GM19467 (cell line): ENCODE results near the gene HOXA13.

Experiments
- ATAC-seq: cut with Tn5 transposase; IDR thresholded peaks from one replicate; pipeline ENCODE4 v1.9.1; 2021; ENCODE audit warnings: mild to moderate bottlenecking, moderate library complexity; ENCODE audit not compliant: unreplicated experiment

Gene HOXA13

DNA sequence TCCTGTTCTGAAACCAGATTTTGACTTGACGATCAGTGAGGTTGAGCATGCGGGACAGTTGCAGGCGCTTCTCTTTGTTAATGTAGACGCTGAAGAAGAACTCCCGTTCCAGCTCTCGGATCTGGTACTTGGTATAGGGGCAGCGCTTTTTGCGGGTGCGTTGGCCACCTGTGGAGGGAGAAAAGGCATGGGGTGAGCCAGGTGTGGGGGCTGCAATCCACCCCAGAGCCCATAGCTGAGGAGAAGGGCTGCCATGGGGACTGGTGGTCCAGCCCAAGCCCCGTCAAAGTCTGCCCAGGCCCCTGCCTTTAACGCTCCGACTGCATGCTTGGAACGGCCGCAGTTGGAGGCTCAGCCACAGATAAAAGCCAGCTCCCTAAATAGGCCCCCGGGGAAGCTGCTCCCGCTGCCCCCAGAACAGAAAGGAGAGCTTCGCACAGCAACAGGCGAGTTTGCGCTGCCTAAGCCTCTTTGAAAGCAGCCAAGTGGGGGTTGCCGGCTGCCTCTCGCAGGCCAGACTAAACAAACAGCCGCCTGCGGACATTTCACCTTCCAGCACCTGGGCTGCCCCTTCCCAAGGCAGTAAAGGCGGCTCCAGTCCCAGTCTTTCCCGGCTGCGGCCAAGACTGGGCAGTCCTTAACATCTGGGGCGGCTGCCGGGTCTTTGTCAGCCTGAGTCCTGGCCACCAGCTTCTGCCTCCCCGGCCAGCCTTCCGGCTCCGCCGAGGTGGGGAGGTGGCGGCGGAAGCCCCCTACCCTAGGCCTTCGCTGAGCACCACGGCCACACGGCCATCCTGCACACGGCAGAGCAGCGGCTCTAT, 16.8 kb downstream of the HOXA13 start:
- no peak for ATAC-seq

DNA sequence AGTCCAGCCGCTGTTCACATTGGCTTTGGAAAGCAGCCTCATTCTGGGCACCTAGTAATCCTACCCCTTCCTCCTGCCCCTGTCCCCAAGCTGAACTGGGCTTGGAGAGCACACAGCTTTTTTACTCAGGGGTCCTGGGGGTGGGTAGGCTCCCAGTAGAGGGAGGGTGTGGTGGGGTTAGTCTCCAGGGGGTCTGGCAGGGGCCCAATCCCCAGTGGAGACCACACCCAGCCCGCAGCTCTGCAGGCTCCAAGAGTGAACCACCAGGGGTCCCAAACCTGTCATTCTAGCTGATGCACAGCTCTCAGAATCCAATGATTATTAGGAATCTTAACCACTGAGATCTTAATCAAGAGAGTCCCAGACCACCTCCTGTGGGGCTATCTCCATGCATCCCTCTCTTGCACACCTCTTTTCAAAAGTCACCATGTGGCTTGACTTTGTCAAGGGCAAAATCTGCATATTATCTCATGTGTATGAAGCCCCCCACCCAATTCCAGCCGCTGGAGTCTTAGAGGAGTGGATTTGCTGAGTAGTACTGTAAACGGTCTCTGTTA, 17.5 kb downstream of the HOXA13 start:
- ATAC-seq, result no peak

DNA sequence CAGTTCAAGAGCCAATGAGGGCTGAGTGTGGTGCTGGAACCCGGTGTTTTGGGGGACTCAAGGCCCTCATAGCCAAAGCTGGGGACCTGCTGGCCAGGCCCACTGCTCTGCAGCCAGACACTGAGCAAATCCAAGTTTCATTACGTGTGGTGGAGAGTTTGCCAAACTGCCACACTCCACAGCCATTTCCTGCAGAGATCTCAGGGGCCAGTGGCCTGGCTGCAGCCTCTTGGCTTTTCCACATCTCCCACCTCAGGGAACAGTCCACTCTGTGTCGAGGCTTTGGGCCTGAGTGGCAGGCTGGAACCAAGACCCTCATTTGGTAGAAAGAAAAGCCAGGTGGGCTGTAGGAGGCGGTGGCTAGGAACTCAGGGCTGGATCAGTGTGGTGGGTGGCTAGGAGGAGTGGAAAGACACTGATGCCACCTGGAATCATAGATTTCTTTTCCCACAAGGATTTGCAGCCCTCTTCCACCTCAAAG, 18.1 kb downstream of the HOXA13 start:
- ATAC-seq, result no peak

DNA sequence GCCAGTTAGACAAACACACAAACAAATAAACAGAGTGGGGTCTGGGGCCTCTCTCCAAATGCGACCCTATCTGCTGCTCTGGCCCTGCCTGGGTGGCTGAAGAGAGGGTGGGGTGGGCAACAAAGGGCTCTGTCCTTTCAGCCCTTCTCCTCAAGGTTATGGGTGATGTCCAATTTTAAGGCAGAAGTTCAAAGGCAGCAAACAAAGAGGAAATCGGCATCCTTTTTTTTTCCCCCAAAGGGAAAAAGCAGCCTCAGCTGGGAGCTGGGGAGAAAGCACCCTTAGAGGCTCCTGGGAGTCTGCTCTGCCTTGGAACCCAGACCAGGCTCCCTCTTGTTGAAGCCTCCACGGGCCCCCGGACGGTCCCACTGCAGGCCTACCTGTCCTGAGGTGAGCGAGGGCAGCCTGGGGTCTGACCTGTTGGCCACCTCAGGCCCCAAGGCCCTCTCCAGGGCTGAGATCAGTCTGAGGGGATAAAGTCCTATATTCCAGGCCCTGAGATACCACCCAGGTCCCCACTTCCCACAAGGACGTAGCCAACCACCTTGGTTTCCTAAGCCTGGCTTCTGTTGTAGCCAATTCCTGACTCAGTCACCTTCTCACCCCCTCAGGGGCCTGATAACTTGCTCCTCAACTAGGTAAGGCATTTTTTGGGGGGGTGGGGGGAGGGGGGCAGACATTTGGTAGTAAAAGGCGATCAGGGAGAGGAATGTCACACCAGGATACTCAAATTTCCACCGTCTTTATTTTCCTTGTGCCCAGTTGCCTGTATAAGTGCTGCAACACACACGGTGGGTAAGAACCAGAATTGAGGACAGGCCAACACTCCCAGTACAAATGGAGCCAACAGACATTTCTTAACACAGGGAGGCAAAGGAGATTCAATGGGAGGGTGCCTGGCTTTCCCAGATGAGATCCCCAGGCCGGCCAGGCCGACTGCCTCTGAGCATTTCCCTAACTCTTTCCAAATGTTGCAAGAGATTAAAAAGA, 19.2 kb downstream of the HOXA13 start:
- ATAC-seq, result no peak

DNA sequence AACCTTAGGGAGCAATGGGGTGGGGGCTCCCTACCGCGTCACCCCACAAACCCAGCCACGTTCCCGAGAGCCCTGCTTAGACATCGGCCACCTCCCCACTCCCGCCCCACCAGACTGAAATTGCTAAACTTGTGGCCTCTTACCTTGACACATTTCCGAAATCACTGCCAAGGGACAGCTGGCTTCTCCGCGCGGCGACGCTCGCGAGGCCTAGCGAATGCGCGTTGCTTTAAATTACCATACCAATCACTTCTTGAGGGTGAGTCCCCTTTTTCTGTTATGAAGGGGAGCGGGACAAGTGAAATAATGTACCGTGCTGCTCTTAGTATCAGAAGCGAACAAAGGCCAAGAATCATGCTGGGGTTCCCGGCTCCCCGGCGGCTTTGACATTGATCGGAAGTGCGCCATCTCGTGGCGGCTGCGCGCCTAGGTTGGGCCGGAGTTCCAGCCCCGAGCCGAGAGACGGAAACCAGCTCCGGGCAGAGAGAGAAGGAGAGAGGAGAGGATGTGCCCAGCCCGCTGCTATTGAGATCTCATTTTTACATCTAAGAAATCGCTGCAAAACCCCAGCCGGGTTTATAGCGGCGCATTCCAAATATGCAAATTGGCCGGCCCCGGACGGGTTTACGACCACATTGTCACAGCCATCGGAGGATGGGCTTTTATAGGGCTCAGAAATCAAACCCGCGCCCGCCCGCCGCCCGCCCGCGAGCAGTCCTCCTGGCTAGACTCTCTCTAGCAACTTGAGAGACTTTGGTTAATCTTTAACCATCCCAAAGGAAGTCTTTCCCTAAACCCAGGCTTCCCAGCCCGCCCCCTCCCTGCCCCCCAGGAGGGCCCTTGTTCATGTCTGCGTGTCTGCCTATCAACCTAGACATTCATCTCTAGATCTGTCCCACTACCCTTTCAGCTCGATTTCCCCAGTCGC, 20.1 kb downstream of the HOXA13 start:
- ATAC-seq, result no peak

DNA sequence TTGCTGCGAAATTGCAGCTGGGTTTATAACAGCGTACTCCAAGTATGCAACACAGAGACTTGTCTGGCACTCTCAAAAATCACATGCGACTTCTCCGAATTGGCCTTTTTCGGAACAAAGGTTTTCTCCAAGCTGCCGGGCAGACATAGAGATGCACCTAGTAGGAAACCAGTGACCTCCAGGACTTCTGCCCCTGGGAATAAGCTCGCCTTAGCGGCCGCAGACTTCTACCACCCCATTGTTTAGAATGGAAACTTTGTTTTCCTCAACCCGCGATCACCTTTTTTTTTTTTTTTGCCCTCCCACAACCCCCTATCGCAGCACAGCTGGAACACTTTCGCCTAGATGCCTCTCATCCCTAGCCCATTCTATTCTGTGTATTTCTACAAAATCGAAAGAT, 20.9 kb downstream of the HOXA13 start:
- ATAC-seq, result no peak

DNA sequence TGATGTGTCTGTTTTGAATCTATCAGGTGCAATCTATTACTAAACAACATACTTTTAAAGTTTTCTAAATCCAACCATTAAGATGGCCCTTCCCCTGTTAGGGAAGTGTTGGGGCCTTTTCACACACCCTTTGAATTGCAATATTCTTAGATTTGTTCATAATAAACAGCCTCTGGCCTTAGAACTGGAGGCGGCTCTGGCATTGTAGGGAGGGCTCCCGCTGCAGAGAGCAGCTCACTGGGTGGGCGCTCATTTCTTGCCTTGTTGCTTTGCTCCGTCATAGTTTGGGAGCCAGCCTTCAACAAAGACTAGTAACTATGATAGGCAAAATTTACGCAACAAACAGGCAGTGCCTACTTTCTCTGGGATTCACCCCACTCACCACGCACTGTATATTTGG, 21.5 kb downstream of the HOXA13 start:
- ATAC-seq, result no peak

DNA sequence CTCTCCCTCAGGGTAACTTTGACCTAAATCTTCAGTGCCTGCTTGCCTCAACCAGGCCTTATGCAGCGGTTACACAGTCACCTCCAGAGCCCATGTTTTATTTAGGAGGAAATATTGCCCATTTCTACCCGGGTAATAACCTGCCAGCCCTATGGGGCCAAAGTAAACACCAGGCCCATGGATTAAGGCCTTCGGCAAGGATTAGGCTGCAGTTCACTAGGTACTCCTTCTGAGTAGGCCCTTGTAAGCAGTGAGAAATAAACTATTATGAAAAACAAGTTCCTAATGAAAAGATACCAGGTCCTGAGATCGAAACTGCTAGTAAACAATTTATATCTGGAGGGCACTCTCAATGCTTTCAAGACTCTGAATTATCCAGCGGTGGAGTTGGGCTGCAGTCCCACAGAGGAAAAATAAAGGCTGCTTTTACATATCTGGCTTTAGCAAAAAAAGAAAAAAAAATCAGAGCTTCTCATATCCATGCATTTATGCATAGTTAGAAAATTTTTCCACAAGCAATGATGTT, 22.0 kb downstream of the HOXA13 start:
- no peak for ATAC-seq

DNA sequence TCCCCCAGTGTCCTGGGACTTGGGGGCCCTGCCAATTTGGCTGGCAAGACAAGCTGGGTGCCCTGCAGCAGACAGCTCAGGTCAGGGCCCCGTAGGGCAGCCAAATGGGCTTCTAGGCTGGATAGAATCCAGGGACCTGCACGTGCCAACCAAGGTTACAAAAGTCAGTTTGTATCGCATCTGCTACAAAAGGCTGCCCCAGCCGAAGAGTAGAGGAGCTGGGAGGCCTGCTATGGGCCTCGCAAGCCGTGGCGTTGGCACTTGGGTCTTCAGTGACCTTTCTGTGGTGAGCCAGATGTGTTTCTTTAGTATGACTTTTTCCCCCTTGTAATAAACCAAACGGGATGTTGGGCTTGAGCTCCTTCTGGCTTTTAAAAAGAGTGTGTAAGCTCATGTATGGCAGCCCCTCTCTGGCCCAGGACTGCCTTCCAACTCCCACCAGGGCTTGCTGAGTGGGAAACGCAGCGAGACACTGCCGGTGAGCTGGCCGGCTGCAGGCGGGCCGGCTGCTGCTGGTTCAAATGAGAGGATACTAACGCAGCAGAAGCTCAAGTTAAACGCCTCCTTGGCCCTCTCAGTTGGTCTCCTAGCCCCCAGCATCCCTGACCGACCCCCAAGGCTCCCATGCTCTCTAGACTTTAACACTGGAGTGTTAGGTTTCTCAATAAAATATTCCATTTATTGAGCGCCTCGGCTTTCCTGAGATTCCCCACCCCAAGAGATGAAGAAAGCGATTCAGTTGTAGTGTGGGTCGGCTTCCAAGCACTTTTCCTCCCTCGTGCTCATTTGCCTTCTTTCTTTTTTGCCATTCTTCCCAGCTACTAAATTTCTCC, 22.7 kb downstream of the HOXA13 start:
- no peak for ATAC-seq

DNA sequence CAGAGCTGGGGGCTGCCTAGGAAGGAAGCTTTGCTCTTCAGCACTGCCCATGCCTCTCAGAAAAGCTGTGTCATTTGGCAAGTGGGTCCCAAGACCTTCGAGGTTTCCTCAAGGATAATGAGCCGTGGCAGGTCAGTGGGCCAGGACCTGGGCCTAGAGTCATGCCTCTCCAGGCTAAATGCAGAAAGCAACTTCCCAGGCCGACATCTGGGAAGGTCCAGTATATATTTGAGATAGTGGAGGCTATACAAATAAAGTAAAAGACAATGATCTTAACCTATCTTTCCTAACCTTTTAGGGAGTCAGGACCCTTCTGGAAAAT, 23.4 kb downstream of the HOXA13 start:
- no peak for ATAC-seq

DNA sequence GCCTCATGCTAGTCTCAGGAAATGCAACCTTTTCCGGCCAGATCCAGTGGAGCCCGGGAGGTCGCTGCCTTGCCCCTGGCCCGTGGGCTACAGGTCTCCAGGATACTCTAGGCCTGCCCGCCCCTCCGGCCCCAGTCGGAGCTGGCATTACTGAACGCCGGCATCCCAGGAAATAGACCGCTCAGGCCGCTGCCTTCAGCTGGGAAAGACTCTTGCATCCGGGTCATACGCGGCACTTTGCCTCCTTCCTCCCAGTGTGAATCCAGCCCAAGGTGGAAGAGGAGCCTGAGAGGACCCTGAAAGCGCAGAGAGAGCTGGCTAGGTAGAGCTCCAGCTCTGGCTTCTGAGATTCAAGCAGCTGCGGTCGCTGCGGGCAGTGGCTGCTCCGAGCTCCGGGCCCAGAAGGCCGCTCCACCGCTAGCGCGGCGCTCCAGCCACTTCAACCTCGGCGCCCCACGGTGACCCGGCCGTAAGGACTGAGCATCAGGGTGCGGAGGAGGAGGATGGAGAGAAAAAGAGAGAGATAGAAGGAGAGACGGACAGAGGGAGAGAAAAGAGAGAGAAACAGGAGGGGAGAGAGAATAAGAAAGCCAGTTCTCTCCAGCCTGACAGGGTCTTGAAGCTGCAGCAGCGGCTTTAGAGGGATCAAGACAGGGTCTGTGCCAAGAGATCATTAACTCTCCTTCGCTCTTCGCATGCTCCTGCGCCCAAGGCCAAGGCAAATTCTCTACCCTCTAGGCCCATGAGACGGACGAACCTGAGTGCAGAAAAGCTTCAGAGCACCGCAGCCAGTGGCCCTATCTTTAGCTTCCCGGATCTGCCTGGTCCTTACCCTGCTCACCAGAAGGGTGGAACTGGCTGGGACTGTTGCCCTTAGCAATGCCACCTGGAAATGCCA, 24.0 kb downstream of the HOXA13 start:
- ATAC-seq, result no peak

DNA sequence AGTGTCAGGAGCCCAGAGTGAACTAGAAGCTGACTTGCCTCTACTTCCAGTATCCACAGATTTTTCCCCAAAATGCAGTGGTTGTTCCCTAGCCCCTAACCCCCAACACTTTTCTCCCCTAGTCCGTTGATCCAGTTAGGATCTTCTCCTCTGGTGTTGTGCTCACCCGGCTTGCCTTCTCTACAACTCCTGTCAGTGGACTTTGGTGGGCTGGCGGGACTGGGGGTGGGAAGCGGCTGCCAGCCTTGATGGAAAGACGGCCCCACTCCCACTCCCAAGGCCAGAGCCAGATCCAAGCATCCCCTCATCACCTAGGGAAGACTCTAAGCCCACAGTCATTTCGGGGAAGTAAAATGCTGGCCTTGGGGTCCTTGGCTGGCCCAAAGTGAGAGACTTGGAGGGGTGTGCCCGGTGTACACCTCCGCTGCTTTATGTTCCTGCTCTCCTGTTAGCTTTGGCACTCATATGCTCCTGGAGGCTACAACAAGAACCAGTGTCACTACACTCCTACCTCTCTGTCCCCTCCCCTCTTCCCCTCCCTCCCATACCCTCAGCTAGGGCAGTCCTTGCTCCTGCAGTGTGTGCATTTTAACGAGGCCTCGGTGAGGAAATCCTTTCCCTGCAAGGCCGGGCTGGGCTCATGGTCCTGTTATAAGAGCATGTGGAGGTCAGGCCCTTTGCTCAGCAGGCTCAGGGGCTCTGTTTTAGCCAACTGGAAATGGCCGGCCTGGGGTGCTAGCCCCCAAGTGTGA, 24.8 kb downstream of the HOXA13 start:
- no peak for ATAC-seq

DNA sequence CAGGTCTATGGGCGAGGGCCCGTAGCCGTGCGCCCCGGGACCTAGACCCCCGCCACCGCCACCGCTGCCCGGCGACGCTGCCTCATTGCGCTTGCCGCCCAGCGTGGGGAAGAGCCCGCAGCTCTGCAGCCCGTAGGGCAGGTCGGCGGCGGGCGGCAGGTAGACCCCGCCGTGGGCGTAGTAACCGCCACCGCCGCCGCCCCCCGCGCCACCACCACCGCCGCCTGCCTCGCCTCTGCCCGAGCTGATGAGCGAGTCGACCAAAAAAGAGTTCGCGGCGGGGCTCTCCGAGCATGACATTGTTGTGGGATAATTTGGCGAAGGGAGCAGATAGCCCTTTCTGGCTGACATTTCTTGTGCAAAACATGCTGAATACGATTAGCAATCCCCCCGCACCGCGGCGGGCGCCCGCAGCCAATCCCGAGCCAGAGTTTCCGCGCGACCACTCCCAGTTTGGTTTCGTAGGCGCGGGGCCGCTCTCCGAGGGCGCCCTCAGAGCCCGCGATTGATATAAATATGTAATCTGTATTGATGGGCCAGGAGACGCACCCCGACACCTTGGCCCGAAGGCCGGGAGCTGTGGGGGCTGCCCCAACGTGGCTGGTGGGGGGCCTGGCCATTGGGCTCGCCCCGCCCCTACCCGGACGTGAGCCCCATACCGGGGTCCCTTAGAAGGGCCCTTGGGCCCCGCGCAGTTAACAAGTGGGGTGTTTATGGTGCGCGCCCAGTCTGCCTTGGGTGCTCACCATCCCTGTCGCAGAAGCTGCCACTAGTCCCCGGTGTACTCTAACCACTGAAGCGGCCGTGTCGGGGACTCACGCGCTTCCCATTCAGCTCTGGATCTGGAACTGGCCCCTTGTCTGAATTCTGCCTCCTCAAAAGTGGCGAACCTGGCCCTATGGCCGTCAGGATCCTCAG, 25.7 kb downstream of the HOXA13 start, which contains the start of gene HOXA10:
Gene HOXA10, minus strand, starts transcription at position 365 of the 918 bp plus-strand sequence. Its CDS starts 14 bp downstream, at position 351.
- no peak for ATAC-seq

DNA sequence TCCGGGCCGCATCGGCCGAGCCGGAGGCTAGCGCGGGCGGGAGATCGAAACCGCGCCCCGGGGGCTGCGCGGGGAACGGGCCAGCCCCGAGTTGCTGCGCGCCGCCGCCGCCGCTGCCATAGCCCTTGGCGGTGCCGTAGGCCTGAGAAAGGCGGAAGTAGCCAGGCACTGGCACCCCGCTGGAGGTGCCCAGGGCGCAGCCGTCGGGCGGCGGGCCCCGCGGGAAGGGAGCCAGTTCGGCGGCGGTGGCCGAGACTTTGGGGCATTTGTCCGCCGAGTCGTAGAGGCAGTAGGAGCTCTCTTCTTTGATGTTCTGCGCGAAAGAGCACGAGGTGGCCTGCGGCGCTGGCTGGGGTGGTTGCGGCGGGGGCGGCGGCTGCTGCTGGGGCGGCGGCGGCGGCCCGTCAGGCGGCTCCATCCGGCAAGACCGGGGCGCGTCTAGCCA, 26.4 kb downstream of the HOXA13 start:
- ATAC-seq, result no peak

DNA sequence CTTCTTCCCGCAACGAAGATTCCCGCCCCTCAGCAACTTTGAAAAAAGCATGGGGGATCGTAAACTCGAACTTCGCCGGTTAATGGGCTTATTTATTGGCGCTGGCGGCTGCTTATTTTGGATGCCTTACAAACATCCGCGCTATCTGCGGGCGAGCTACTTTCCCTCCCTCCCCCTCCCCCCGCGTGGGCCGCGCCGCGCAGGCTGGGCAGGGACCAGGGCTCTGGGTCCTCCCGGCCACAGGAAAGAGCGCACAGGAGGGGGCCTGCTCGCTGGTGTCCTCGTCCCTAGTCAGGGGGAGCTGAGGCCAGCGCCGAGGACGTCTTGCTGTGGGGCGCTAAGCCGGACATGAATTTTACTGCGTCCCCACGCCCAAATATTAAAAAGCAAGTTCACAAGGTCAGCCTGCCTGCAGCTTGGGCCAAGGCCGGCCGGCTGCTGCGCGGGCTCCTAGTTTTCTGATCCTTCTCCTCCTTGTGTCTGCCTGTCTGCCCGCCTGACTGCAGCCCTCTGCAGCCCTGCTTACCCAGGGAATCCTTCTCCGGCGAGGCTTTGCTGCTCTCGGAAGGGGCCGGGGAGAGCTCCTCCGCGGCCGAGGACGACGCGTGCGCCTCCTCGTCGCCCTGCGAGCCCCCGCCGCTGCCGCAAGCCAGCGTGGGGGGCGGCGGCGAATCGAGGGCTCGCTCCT, 26.9 kb downstream of the HOXA13 start:
- no peak for ATAC-seq

DNA sequence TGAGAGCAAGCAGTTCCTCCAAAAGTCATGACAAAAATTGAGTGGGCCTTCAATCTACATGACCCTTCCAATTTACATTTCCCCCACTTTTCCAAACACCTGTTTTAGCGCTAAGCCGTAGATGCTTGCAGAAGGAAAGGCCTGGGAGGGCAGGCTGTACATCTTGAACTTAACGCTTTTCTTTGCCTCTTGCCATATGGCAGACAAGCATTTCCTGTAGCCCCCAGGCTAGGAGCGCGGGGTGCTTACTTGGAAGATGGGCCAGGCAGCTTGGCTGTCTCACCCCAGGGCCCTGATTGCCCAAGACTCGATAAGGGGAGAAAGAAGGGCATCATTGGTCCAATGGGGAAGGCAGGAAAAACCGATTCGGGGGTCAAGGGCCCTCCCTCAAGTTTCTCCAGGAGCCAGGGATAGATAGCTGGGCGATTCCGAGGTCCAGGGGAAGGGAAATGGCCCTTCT, 27.5 kb downstream of the HOXA13 start:
- ATAC-seq, result no peak
